ENCODE measurements around the gene SERINC5.
"Not testable (repeated sequence)": the region's sequence is repeated elsewhere in the genome, so short reads cannot be mapped to it uniquely, and the experiment has no call there.

SERINC5 gene

GRCh38 chr5:80227979-80228596 lies 27.8 kb downstream of the SERINC5 start:
- DNase-seq: no peak

DNA sequence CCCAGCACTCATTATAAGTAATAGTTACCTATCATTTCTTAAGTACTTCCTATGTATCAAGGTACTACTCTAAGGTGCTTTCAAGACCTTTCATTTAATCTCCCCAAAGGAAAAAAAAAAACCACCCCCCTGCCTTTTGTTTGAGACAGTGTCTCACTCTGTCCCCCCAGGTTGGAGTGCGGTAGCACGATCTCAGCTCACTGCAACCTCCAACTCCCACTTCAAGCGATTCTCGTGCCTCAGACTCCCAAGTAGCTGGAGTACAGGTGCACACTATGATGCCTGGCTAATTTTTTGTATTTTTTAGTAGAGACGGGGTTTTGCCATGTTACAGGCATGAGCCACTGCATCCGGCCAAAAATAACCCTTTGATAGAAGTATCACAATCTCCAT lies 29.9 kb downstream of the SERINC5 start:
- DNase-seq: no peak

DNA sequence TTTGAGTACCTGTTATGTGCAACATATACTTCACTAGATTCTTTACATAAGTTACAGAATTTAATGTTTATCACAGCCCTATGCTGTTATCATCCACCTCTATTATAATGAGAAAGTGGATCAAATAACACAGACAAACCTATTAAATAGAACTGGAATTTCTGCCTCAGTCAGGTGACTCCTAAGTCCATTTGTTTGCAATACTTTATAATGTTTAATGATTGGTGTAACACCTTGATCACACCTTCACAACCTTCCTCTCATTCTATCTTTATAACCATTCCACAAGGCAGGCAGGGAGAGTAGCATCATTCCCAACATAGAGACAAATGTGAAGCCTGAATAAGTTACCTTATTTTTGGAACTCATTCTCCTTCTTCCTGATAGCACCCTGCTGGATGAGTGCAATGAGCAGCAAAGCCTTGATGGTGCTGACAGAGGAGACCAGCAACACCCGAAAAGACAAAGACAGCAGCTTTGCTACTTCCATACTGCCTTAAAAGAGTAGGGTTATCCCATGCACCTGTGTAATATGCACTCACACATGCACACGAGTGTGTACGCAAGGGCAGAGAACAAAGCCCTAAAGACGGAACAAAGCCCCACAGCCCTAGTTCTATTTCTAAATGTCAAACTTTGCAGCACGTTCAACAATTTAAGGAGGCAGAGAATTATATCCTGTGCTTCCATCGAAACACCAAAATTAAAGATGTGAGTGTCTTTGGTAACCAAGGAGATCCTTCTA lies 30.5 kb downstream of the SERINC5 start:
- no peak for DNase-seq

- no peak for DNase-seq
These were observed 32.3 kb downstream of the SERINC5 start for GRCh38 chr5:80223561-80223960.

DNA sequence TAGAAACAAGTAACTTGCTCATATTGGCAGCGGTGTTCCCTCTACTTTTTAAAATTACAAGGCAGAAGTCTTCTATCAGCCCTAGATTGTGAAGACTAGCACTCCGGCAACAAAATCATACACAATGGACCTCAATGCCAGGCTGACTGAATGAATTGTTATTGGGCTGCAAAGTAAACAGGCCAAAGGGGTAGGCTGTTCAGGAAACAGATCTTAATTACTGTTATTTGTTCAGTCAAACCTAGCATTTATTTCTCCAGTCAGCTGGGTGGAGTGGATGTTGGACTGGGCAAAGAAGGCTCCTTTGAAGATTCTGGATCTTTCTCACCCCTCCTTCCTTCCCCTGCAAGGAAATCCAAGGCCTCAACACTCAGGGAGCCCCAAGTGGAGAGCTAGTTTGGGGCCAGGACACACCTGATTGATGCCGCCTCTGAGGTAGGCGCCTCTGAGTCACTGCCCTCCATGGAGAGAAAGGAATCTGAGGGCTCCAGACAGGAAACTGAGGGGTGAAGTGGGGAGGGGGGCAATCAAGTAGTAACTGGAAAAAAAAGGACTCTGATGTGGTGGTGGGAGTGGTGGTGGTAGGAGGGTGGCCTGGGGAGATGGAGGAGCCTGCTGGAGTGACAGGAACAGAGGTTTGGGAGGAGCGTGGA lies 35.5 kb downstream of the SERINC5 start:
- DNase-seq: no peak

- DNase-seq: no peak
These were observed 36.5 kb downstream of the SERINC5 start for GRCh38 chr5:80219391-80219790.

GRCh38 chr5:80217667-80218066 lies 38.2 kb downstream of the SERINC5 start:
- DNase-seq: no peak

GRCh38 chr5:80216753-80217596 lies 38.9 kb downstream of the SERINC5 start:
- DNase-seq: peak in 1 of 5 experiments; percentile 54

DNA sequence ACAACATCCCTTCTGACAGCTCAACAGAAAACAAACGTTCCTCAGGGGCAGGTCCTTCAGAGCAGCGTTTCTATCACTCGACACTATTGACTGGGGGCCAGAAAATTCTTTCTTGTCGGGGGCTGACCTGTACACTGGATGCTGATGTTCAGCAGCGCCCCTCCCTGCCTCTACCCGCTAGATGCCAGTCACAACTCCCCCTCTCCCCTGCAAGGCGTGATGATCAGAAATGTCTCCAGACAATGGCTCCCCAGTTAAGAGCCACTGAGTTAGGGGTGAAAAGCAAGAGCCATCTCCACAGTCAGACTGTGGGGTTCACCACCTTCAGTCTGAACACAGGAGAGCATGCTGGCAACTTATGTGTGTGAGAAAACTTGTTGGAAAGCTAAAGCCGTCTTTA lies 39.8 kb downstream of the SERINC5 start:
- peak in 1 of 5 experiments; percentile 43 for DNase-seq

DNA sequence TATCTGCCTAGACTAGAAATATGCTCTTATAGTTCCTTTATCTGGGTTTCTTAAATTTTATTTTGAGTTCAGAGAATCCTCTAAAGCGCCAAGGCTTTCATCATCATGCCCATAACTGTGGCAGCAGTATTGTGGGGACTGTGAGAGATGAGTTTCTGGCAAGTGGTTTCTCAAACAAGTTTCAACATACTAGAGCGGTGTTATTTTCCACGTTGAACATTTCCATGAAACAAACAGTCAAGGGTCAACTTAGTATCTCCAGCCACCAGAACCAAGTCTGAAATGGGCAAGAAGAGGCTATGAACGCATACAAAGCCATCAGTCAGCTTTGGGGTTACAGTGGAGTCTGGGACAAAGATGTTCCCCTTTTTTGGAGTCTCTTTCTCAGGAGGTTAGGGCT lies 40.3 kb downstream of the SERINC5 start:
- peak in 1 of 5 experiments; percentile 58 for DNase-seq

GRCh38 chr5:80213466-80213865 lies 42.4 kb downstream of the SERINC5 start:
- DNase-seq: no peak

DNA sequence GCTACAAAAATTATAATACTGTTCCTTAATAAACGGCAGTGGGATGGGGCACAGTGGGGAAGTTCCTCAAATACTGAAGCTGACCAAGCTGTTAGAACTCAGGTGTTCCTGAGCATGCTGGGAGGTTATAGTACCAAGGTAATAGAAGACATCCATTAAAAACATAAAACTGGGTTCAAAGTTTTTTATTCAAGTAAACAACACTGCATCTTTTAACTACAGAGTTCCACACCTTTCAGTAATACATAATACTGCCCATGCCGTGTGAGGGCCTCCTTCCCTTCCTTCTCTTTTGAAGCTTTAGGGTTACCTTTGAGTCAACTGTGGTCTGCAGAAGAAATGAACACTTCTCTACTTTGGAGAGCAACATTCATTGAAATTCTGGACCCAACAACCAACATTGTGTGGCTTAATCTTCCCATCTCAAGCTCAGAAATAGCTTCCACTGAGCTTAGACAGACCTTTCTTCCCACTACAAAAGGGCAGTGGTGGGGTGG lies 43.6 kb downstream of the SERINC5 start:
- DNase-seq: peak in 1 of 5 experiments; percentile 52

GRCh38 chr5:80211327-80211726 lies 44.5 kb downstream of the SERINC5 start:
- no peak for DNase-seq

DNA sequence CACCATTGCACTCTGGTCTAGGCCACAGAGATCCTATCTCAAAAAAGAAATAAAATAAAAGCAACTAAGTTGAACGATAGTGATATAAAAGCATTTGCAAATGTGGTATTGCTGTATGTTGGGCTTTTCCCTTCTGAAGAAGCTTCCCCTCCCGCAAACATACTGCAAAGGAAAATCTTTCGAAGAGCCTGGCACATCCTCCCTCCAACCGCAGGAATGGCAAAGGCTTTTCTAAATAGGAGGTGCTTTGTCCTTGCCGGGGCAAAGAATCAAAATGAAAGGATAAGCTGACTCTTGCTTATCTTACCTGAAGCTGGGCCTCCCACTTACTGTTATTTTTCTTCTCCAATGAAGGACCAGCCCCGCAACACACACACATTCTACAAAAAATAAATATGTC lies 45.8 kb downstream of the SERINC5 start:
- no peak for DNase-seq

DNA sequence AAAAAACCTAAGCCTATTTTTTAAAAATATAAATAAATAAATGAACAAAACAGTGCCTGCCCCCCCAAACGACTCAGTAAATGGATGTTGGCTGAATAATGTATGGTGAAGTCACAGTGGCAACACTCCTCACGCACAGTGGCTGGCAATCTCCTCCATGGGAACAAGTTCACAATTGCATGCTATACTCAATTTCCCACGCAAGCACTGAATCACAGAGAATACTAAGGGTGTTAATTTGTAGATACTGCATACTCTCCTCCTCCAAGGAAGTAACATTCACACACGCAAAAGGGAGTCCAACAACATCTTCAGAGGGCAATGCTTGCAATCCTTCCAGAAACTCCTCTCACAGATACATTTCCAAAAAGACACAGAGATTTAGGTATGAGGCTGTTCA lies 47.5 kb downstream of the SERINC5 start:
- no peak for DNase-seq

DNA sequence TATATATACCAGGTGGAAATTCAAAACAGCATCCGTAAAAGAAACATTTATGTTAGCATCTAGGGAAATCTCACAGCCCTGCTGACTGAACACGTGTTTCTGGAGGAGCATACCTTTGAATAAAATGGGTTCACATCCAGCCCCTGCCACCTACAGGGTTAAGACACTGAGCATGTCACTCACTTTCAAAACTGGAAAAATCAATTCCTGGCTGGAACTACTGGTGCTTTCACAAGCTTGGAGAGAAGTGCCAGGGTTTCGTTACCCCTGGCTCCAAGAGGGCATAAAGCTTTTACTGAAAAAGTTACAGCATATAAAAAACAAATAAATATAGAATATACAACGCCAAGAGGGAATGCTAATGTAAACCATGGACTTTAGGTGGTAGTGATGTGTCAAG lies 48.0 kb downstream of the SERINC5 start:
- no peak for DNase-seq

DNA sequence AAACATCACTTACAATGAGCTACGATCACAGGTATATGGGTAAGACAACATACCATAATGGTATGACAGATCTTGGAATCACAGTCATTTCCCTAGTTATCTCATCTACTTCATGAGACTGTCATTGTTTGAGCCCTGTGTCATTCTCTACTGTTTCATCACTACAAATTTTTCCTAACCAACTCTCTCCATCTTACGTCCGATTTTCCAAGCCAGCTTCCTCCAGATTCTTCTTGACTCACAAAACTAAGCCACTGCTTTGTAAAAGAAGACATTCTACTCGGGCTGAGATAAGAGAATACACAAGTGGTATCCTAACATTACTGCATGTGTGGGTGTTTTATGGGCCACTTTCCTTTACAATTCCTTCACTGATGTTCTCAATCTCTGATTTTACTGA lies 49.6 kb downstream of the SERINC5 start:
- DNase-seq: peak in 1 of 5 experiments; percentile 48

GRCh38 chr5:80205846-80206245 lies 50.0 kb downstream of the SERINC5 start:
- peak in 1 of 5 experiments; percentile 46 for DNase-seq

DNA sequence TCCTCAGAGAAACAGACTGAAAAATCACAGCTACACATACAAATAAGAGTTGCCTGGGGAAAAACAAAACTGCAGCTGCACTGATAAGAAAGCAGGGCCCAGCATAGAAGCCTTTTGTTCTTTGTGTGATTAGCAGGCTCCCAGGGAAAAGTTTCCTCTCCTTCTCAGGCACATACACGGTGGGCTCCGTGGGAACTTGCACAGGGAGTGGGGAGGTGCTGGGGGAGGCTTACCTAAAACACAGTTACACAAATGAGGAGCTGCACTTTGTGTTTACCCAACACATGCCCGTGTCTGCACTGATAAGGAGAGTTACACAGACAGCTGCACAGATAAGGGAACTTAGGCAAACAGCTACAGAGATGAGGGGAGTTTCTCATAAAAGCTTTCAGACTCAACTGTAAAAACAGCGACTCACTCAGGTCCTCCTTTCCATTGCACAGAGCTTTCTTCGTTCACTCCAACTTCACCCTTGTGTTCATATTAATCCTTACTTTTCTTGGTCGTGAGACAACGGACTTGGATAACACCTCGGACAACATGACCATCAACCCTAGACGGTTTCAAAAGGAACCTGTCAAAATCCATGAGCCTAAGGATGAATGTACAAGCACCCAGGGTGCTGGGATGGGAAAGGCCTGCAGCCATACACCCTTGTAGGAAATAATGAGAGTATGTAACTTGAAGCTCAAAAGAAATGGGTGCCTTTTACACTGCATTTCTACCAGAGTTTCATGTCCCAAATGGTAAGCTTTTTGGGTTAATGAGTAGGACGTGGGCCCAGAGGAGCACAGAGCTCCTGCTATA lies 50.8 kb downstream of the SERINC5 start:
- peak in 1 of 5 experiments; percentile 89 for DNase-seq

DNA sequence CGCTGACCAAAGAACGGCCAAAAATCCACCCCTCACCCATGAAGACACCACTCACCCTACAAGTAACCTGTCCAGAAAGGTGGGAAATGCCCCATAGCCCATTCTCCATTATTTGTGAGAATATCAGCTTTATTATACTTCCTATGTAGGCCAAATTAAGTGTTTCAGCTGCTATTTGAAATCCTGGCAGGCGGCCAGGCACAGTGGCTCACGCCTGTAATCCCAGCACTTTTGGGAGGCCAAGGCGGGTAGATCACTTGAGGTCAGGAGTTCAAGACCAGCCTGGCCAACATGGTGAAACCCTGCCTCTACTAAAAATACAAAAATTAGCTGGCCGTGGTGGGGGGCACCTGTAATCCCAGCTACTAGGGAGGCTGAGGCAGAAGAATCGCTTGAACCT lies 54.1 kb downstream of the SERINC5 start:
- not testable (repeated sequence) for DNase-seq

DNA sequence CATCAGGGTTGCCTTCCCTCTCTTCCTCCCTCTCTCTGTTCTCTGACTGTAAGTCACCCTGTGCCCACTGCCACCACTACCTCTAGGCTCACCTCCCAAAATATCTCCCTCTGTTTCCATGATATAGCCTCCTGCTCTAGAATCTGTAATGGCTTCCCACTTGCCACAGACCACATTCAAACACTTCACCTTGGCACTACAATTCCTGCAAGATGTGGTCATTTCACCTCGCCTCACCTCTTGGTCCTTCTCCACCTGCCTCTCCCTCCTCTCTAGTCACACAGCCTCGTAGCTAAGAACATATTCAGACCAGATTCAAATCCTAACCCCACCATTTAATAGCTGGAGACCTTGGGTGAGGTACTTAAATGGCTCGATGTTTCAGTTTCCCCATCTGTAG lies 56.9 kb downstream of the SERINC5 start:
- DNase-seq: no peak

DNA sequence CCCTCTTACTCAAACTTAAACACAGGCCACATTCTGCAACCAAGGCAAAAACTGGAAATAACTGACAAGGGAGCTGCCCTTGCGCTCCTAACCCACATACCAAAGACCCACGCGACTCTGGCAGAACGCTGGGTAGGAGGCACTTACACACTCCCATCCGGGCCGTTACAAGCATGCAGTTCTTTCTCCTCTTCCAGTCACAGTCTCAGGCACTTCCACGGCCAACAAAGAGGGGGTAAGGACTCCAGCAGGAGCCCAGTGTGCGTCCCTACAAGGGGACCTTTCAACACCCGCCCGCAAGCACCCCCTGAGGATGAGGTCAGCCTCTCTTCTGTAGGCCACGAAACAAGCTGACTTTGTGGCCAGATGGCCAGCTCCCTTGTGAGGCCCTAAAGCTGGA lies 57.4 kb downstream of the SERINC5 start:
- no peak for DNase-seq
